GM12878 (cell line): Measurements from ENCODE around the gene CPNE9. TPM values are rescaled to one million over a fixed set of nuclear protein-coding genes. Genes with fewer than 3 reads are reported as not detected.
A peak's percentile ranks its signal among the peaks of the same experiment; 100 is the strongest.

Experiments
- BCL11A ChIP-seq: IDR thresholded peaks from 2 replicates; pipeline ENCODE4 v1.6.1; 2011; ENCODE audit warnings: low read depth, low read length
- BHLHE40 ChIP-seq, 2 experiments: fragments of 450-650 bp in 1 of 2; IDR thresholded peaks; 2 replicates each; pipeline ENCODE4 v1.6.1; 2011 to 2017; ENCODE audit warnings: low read depth in 2 of 2, borderline replicate concordance in 1 of 2, improper control_type of control experiment in 1 of 2, low read length in 1 of 2, mild to moderate bottlenecking in 1 of 2
- CTCF ChIP-seq, 3 experiments: IDR thresholded peaks in 2 of 3; conservative IDR thresholded peaks in 1 of 3; 2 replicates each; pipeline ENCODE4 v1.5.1; 2011; ENCODE audit warnings: low read depth in 3 of 3, low read length in 3 of 3, mild to moderate bottlenecking in 3 of 3, control low read depth in 2 of 3, moderate library complexity in 2 of 3, inconsistent platforms in 1 of 3, mixed read lengths in 1 of 3; ENCODE audit not compliant: control insufficient read depth in 2 of 3, insufficient read depth in 1 of 3; ENCODE audit errors: extremely low read depth in 1 of 3
- ETV6 ChIP-seq, 2 experiments: fragments of 450-650 bp in 1 of 2; IDR thresholded peaks in 1 of 2; conservative IDR thresholded peaks in 1 of 2; 2 replicates each; pipeline ENCODE4 v1.6.1; 2014; ENCODE audit warnings: antibody characterized with exemption in 1 of 2, borderline replicate concordance in 1 of 2, low read depth in 1 of 2, mild to moderate bottlenecking in 1 of 2, moderate library complexity in 1 of 2
- GABPA ChIP-seq: IDR thresholded peaks from 2 replicates; pipeline ENCODE4 v1.6.1; 2014; ENCODE audit warnings: antibody characterized with exemption, low read depth, mild to moderate bottlenecking, inconsistent platforms
- HDAC6 ChIP-seq: fragments of 200-600 bp; sonication (generic); IDR thresholded peaks from one replicate; pipeline ENCODE4 v1.8.0; 2017; ENCODE audit warnings: antibody characterized with exemption; ENCODE audit not compliant: unreplicated experiment
- HDGF ChIP-seq: fragments of 450-650 bp; IDR thresholded peaks from 2 replicates; pipeline ENCODE4 v1.6.1; 2016; ENCODE audit warnings: antibody characterized with exemption
- IRF4 ChIP-seq: IDR thresholded peaks from 2 replicates; pipeline ENCODE4 v1.6.1; 2011; ENCODE audit warnings: low read depth, low read length
- IRF5 ChIP-seq: fragments of 450-650 bp; IDR thresholded peaks from 2 replicates; pipeline ENCODE4 v1.6.1; 2017; ENCODE audit warnings: borderline replicate concordance
- KLF5 ChIP-seq: fragments of 450-650 bp; IDR thresholded peaks from 2 replicates; pipeline ENCODE4 v1.6.1; 2014; ENCODE audit warnings: mild to moderate bottlenecking; ENCODE audit not compliant: partially characterized antibody
- MAX ChIP-seq: IDR thresholded peaks from 2 replicates; pipeline ENCODE4 v1.6.1; 2012; ENCODE audit warnings: low read depth, low read length, improper control_type of control experiment
- MLLT1 ChIP-seq: fragments of 450-650 bp; IDR thresholded peaks from 2 replicates; pipeline ENCODE4 v1.6.1; 2016; ENCODE audit warnings: mild to moderate bottlenecking
- NBN ChIP-seq: fragments of 450-650 bp; IDR thresholded peaks from 2 replicates; pipeline ENCODE4 v1.6.1; 2016
- NFIC ChIP-seq: IDR thresholded peaks from 2 replicates; pipeline ENCODE4 v1.6.1; 2012; ENCODE audit warnings: low read depth, mild to moderate bottlenecking, inconsistent platforms, low read length, moderate library complexity
- POLR2AphosphoS5 ChIP-seq: IDR thresholded peaks from 2 replicates; pipeline ENCODE4 v1.6.1; 2011; ENCODE audit warnings: mild to moderate bottlenecking, low read length, inconsistent platforms
- SP1 ChIP-seq: IDR thresholded peaks from one replicate; pipeline ENCODE4 v1.6.1; 2011; ENCODE audit warnings: low read depth, low read length
- SUPT20H ChIP-seq: IDR thresholded peaks from 2 replicates; pipeline ENCODE4 v1.6.1; 2011; ENCODE audit warnings: low read depth, mild to moderate bottlenecking, low read length, moderate library complexity, borderline replicate concordance; ENCODE audit not compliant: control insufficient read depth
- TARDBP ChIP-seq: IDR thresholded peaks from 2 replicates; pipeline ENCODE4 v1.6.1; 2016; ENCODE audit warnings: borderline replicate concordance
- TCF7 ChIP-seq: IDR thresholded peaks from 2 replicates; pipeline ENCODE4 v1.6.1; 2014; ENCODE audit warnings: antibody characterized with exemption, borderline replicate concordance
- ZZZ3 ChIP-seq: IDR thresholded peaks from 2 replicates; pipeline ENCODE4 v1.6.1; 2011; ENCODE audit warnings: low read depth; ENCODE audit not compliant: control insufficient read depth, insufficient read length
- polyA plus RNA-seq, 11 experiments: library from polyadenylated mRNA; depleted of rRNA in 4 of 11; unstranded in 6 of 11; stranded (reverse) in 5 of 11; fragments of >200 nt; fragmentation: Nextera tagmentation in 4 of 11; fragmentation: Illumina TruSeq in 1 of 11; extraction: Ambion mirVana in 4 of 11; extraction: Trizol in 1 of 11; gene quantifications; 1 replicate in 1 of 11; 2 replicates in 10 of 11; pipeline versions ENCODE4 v1.2.1 to v1.2.3, GENCODE V29; 2011 to 2016; ENCODE audit warnings: inconsistent platforms in 2 of 11, missing spikeins in 2 of 11, low read depth in 1 of 11
- total RNA-seq, 4 experiments: library from RNA; depleted of rRNA in 3 of 4; stranded (reverse); fragments of >200 nt in 3 of 4; fragmentation: Illumina TruSeq in 1 of 4; extraction: Trizol in 1 of 4; gene quantifications; 2 replicates each; pipeline versions ENCODE4 v1.2.1 to v1.2.3, GENCODE V29; 2013 to 2021
- TF ChIP-seq, protein P1 (sequence below): IDR thresholded peaks from 2 replicates; pipeline ENCODE4 v1.6.1; 2012; ENCODE audit warnings: mild to moderate bottlenecking, low read depth, low read length

CPNE9 gene
- total and polyA plus RNA-seq, 10 of the 15 experiments (the other 5 are each of a cell fraction or from before 2014, with no cell fraction given), result 0.02 to 0.12 (median 0.05) TPM; not detected in 7

DNA sequence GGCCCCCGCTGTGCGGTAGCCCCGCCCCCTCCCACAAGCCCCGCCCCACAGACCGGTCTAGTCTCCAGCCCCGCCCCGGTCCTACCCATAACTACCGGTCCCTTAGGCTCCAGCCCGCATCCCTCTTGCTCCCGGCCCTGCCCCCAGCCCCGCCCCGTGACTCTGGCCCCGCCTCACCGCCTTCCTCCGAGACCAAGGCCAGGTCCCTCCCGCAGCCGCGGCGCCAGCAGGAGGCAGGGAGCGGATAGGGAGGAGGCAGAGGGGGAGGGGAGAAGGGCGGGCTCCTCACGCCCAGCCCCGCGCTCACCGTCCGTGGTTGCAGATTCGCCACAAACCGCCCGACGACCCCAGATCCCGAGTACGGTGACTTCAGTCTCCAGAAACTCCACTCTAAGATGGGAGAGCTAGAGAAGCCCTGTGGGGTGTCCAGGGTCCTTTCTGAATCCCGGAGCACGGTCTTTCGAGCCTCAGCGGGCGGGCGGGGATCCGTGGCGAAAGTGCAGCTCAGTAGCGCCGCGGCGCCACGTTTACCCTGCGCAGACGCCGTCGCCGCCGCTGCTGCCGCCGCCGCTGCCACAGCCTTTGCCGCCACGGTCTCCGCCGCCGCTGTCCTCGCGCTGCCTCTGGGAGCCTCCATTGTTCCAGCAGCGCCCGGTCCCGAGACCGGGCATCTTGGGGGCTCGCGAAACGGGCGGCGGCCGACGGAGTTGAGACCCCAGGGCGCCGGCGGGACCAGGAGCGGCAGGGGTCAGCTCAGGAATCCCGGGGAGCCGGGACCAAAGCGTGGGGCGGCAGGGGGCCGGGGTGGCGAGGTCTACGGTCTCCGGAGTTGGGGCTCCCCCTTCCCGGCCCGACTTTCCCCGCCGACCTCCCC, 27.8 kb downstream of the CPNE9 start, which contains the start of gene BRPF1 (continued):
- TF ChIP-seq BHLHE40 (IDR thresholded peaks at IDR 0.05; ENCODE audit: borderline replicate concordance in 1 of 2, low read depth in 2 of 2, low read length in 1 of 2) (peak in 1 of 2 experiments; percentile 74; a peak in 2 of 4 replicates), HDGF (peak; percentile 88; the same call in 1 of the 2 replicates), NBN (peak; percentile 94), POLR2AphosphoS5 (peak; percentile 82), GABPA (no peak), CTCF (IDR thresholded peaks at IDR 0.05 in 2 of 3, conservative IDR thresholded peaks at IDR 0.05 in 1 of 3; ENCODE audit: control insufficient read depth in 2 of 3, extremely low read depth in 1 of 3, insufficient read depth in 1 of 3, low read depth in 3 of 3, low read length in 3 of 3) (no peak), KLF5 (peak; percentile 78), ETV6 (conservative IDR thresholded peaks at IDR 0.05 in 1 of 2, IDR thresholded peaks at IDR 0.05 in 1 of 2; ENCODE audit: borderline replicate concordance in 1 of 2, low read depth in 1 of 2) (no peak; a peak in 1 of 4 replicates), IRF4 (no peak), HDAC6 (no peak), SP1 (peak; percentile 50), NFIC (no peak), MAX (no peak), TARDBP (peak; percentile 57; the same call in 1 of the 2 replicates), IRF5 (no peak), TCF7 (no peak), ZZZ3 (no peak), SUPT20H (no peak), MLLT1 (peak; percentile 76), BCL11A (no peak)
- TF ChIP-seq, protein P1, sequence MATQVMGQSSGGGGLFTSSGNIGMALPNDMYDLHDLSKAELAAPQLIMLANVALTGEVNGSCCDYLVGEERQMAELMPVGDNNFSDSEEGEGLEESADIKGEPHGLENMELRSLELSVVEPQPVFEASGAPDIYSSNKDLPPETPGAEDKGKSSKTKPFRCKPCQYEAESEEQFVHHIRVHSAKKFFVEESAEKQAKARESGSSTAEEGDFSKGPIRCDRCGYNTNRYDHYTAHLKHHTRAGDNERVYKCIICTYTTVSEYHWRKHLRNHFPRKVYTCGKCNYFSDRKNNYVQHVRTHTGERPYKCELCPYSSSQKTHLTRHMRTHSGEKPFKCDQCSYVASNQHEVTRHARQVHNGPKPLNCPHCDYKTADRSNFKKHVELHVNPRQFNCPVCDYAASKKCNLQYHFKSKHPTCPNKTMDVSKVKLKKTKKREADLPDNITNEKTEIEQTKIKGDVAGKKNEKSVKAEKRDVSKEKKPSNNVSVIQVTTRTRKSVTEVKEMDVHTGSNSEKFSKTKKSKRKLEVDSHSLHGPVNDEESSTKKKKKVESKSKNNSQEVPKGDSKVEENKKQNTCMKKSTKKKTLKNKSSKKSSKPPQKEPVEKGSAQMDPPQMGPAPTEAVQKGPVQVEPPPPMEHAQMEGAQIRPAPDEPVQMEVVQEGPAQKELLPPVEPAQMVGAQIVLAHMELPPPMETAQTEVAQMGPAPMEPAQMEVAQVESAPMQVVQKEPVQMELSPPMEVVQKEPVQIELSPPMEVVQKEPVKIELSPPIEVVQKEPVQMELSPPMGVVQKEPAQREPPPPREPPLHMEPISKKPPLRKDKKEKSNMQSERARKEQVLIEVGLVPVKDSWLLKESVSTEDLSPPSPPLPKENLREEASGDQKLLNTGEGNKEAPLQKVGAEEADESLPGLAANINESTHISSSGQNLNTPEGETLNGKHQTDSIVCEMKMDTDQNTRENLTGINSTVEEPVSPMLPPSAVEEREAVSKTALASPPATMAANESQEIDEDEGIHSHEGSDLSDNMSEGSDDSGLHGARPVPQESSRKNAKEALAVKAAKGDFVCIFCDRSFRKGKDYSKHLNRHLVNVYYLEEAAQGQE, result no peak
